WERI-Rb-1 (cell line): ENCODE measurements around the gene CTDSP1.

Experiments
- DNase-seq: peaks from one replicate; pipeline ENCODE4 v3.0.0-alpha.2; 2020
- H3K27ac ChIP-seq: fragments of 250-450 bp; sonication (Bioruptor Pico); 2 replicates; pipeline ENCODE4 v1.5.1; 2020; ENCODE audit warnings: mild to moderate bottlenecking, moderate library complexity
- H3K27me3 ChIP-seq: fragments of 250-450 bp; sonication (Bioruptor Pico); 2 replicates; pipeline ENCODE4 v1.5.1; 2021; ENCODE audit warnings: mild to moderate bottlenecking, low read depth, moderate library complexity; ENCODE audit not compliant: insufficient read depth, severe bottlenecking
- H3K36me3 ChIP-seq: fragments of 250-450 bp; sonication (Bioruptor Pico); 2 replicates; pipeline ENCODE4 v1.5.1; 2020; ENCODE audit warnings: mild to moderate bottlenecking, moderate library complexity
- H3K4me3 ChIP-seq: 2 replicates; pipeline ENCODE4 v1.5.1; 2011; ENCODE audit warnings: low read depth, mild to moderate bottlenecking, control low read depth, low read length
- H3K9me3 ChIP-seq: fragments of 250-450 bp; sonication (Bioruptor Pico); 2 replicates; pipeline ENCODE4 v1.5.1; 2021; ENCODE audit warnings: mild to moderate bottlenecking, moderate library complexity; ENCODE audit not compliant: severe bottlenecking
- CTCF ChIP-seq: IDR thresholded peaks from 2 replicates; pipeline ENCODE4 v1.5.1; 2011; ENCODE audit warnings: low read depth, mild to moderate bottlenecking, control low read depth, inconsistent platforms, low read length

CTDSP1 gene

DNA sequence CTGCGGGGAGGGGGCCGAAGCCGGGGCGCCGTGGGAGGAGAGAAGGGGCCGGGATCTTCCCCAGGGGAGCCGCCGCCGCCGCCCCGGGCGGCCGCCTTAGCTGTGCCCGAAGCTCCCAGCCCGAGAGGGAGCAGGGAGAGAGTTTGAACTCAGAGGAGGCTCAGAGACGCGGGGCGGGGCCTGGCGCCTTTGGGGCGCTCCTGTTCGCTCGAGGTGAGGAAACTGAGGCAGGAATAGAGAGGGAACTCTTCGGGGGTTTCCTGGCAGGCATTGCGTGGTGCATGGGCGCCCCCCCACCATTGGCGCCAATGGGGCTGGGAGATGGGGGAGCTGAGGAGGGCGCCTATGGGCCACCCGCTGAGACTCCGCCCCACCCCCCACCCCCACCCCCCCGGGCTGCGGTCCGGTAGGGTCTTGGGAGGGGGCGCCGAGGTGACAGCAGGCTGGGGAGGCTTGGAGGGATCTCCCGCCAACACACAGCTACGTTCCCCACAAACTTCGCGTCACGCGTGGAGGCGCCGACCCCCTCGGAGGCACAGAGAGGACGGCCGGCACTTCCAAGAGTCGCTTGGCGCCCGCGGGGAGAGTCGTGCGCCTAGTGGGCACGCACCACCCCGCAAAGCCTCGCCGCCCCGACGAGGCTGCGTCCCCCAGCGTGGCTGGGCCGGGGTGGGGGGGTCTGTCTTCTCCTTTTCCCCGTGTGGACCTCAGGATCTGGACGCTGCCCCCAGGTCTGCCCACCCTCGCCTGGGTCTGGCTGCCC is 680 bp downstream of the CTDSP1 start:
- TF ChIP-seq CTCF: no peak
- Histone ChIP-seq H3K9me3 (no peaks in the 10 kb centered on the region), H3K27ac (peak overlapping the region; percentile 95), H3K36me3 (peaks cover 31% of the 10 kb centered on the region), H3K27me3 (no peaks in the 10 kb centered on the region), H3K4me3 (peak overlapping the region; percentile 92)
- DNase-seq: peak; percentile 55

DNA sequence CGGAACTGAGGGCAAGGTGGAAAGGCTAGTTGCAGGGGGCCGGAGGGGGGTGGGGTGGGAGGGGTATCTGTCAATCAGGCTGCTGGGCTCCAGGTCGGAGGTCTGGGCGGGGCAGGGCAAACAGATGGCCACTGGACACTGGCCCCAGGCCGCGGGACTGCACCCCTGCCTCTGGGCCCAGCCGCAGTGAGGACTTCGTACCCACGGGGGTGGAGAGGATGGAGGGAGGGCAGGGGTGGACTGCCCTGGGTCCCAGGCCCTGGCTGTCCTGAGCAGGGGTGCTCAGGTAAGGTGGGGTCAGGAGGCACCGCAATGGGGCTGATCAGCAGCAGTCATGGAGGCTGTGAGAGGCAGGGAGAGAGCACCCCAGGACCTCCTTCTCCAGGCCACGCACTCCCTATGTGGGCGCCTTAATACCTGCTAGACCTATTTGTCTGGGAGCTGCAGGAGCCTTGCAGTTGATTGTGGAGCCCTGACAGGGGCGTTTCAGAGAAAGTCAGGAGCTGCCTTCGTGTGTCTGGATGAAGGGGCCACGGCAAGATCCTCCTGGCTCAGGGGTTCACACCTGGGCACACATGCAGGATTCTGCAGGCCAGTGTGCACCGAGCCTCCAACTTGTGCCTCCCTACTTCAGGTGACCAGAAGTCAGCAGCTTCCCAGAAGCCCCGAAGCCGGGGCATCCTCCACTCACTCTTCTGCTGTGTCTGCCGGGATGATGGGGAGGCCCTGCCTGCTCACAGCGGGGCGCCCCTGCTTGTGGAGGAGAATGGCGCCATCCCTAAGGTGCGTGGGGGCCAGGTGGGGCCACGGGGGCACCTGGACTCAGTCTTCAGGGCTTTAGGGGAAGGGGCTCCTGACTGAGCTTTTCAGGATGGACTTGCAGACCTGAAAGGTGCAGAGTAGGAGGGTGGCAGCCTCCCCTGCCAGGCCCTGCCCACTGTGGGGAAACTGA is 1.5 kb downstream of the CTDSP1 start:
- peak; percentile 75 for DNase-seq
- Histone ChIP-seq H3K27ac (peak overlapping the region; percentile 95), H3K9me3 (no peaks in the 10 kb centered on the region)

GRCh38 chr2:218401890-218402289 is 2.2 kb downstream of the CTDSP1 start:
- H3K27ac ChIP-seq: no peak overlapping the region

More for the DNA sequence above, 1.5 kb downstream of the CTDSP1 start:
- Histone ChIP-seq H3K36me3 (peaks cover 31% of the 10 kb centered on the region), H3K27me3 (no peaks in the 10 kb centered on the region), H3K4me3 (peak overlapping the region; percentile 92)
- no peak for TF ChIP-seq CTCF

GRCh38 chr2:218402491-218402901 is 2.8 kb downstream of the CTDSP1 start:
- Histone ChIP-seq H3K27ac (no peak overlapping the region), H3K9me3 (no peaks in the 10 kb centered on the region)
- TF ChIP-seq CTCF: no peak

More at GRCh38 chr2:218401890-218402289, 2.2 kb downstream of the CTDSP1 start:
- no peak for TF ChIP-seq CTCF
- Histone ChIP-seq H3K27me3 (no peaks in the 10 kb centered on the region), H3K4me3 (no peak overlapping the region), H3K36me3 (peaks cover 31% of the 10 kb centered on the region), H3K9me3 (no peaks in the 10 kb centered on the region)
- no peak for DNase-seq

GRCh38 chr2:218402911-218403411 is 3.3 kb downstream of the CTDSP1 start:
- H3K27me3 ChIP-seq: no peaks in the 10 kb centered on the region
- DNase-seq: no peak
- no peak for TF ChIP-seq CTCF
- no peak overlapping the region for H3K4me3 ChIP-seq
- H3K27ac ChIP-seq: no peak overlapping the region
- H3K9me3 ChIP-seq: no peaks in the 10 kb centered on the region
- peaks cover 31% of the 10 kb centered on the region for H3K36me3 ChIP-seq

More at GRCh38 chr2:218402491-218402901, 2.8 kb downstream of the CTDSP1 start:
- DNase-seq: no peak
- peaks cover 31% of the 10 kb centered on the region for H3K36me3 ChIP-seq
- no peaks in the 10 kb centered on the region for H3K27me3 ChIP-seq
- no peak overlapping the region for H3K4me3 ChIP-seq
